DMS 273 (cell line): ENCODE data around the gene TFAP2B.

Experiments used
- DNase-seq: peaks from one replicate; lab custom pipeline; 2025; ENCODE audit not compliant: unreplicated experiment; lab: John Stamatoyannopoulos, UW

The TFAP2B gene

DNA sequence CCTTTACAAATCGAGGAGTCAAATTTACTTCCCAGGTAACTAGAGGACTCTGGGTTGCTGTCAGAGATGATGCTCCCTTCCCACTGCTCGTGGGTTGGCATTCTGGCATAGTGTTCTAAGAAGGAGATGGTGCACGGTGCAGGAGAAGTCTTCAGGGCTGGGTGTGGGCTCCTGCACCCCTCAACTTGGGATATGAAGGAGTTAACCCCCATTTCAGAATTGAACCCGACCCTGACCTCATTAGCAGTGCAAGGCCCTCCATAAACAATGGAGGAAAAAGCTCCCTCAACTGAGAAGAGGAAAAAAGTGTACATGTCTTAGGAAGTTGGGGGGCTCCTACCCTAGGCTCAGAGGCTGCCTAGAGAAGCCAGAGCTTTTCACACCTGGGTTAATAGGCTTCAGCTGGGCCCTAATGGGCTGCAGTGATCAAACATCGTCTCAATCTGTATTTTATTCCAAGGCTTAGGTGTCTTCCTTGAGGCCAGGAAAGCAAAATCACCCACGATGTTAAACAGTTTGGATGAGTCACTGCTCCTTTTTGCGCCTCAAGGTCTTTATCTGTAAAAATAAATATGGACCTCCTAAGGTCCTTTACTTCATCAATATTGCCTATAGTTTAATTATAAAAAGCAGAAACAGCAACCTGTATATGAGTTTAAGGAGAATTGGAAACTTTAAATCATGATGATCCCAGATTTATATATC, 29.4 kb downstream of the TFAP2B start:
- no peak for DNase-seq

DNA sequence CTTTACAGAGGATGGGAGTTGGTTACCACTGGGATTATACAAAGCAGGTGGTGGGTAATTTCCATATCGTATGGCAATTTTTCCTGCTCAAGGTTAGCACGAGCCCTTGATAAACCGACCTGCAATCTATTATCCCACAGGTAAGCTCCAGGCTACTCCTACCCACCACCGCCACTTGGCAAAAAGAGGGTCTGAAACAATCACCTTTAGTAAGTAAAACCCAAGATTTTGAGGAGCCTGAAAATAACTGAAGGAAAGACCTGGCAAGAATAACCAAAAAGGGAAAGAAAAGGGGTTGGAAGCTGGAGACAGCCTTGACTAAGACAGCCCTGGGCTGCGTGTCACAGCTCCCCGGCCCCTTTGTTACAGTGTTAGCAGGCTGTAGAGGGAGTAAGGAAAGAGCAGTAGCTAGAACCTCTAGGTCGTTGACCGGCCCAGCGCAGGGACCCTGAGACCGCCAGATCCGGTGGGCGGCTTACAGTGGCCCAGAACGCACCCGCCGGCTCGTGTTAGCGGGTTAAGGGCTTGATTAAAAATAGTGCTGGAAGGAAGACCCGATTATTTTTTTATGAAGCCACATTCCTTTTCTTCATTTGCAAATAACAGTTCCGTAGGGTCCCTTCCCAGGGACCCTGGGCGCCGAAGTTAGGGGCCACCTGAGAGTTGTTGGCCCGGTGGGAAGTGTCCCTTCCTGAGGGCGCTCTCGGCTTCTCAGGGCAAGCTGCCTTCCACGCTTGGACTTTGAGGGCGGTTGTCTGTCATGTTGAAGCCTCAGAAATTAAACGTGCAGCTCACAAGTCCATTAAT, 30.5 kb downstream of the TFAP2B start:
- no peak for DNase-seq

DNA sequence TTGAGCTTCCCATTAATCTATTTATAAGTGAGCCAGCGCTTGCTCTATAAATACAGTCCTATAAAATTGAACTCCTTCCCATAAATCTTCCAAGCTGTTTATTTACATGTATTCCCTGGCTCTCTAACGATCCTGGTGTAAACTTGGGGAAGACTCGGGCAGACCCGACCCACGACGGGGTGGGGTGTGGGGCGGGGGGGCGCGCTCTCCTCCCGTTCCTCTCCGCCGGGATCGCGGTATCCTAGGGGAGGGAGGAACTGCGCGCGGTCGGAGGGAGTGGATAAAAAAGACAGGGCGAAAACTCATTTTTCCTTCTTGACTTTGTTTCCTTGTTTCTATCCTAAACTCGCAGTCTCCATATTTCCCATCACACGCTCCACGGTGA, 31.1 kb downstream of the TFAP2B start:
- no peak for DNase-seq

DNA sequence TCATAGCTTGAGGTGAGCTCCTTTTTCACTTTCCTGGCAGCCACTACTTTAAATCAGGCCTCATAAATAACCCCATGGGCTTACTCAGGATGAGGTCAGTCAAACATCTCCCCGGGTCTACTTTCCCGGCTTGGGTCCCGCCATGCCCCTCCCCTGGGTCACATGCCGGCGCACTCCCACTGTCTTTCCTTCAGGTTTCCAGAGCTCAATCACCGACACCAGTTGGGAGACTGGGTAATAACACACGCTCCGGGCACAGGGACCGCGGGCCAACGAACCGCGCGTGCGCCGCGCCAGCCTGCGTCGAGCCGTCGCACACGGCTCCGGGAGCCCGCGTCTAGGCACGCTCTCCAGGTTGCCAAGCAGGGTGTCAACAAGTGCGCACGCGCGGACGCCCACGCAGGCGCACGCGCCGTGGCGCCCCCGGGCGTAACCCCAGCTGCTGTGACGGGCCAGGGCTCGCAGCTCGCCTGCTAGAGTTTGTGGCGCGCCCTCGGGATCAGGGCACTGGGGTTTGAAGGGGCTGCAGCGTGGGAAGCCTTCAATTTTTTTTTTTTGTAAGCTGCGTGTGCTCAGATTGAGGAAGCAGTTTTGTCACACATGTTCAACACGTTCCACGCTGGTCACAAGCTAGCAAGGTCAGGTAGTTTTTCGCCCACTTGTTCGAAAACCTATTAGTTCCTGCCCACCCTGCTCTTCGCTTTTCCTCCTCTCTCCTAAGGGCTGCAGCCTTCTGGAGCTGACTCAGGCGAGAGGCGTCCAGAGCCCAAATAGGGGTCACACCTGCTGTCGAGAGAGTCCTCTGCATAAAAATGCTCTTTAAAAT, 31.8 kb downstream of the TFAP2B start:
- no peak for DNase-seq

DNA sequence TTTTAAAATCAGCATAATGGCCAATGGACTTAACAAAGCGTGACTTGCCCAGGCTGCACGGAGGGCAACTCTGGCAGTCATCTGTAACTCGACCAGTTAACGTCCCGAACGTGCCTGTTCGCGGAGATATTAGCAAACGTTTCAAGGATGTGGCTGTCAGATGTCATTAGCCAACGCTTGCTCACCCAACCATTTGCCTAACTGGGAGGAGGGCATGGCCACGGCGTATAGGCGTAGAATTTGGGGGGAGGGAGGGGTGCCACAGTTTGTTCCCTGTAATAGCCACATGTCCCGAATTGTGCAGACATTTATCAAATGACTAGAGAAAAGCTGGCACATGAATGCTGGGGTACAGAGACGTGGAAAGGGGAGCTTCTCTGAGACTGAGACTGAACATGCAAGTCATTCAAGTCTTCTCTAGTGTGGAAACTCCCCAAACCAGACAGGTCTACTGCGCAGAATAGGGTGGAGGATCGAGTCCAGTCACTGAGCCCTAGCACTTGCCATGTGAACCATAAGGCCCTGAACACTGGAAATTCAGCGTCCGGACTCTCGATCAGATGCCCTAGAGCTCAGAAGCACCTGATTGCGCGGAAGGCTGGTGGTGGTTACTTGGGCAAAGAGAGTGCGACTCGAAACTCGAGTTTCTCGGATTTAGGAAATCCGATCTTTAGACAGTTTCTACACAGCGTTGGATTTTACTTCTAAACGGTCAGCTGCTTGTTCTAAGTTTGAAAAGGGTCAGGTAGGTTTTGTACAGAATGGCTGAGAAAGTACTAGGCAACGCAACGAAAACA, 32.6 kb downstream of the TFAP2B start:
- no peak for DNase-seq

DNA sequence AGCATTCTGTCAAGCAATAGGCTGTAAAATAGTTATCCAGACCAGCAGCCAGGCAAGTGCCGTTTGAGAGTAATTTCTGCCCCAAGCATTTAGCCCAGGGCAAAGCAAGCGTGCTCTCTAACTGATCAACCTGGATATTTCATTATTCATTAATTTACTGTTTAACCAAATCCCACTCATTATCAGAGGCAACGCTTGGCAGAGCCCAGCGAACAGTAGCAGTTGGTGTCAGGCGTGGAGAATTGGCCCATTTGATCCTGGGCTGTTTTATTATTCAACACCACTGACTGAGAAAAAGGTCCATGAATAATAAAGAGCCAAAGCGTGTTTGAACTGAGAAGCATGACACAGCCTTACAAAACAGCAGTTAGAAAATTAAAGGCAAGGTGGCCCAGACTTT, 35.3 kb downstream of the TFAP2B start:
- DNase-seq: no peak

DNA sequence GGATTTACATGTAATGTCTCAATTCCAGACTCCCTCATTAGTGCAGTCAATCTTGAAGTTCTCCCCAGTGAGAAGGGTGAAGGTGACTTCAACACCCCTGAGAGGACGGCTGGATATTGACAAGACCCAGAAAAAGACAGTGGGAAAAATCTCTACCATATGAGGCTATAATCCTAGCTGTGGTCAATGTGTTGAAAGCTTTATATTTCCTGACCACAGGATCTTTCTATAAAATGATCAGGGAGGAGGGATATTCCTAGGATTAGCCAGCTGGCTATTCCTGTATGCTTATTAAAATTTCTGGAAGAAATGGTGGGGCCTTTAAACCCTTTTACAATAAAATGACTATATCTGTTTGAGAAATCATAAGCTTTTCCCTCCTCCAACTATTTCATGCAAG, 43.0 kb downstream of the TFAP2B start:
- no peak for DNase-seq

DNA sequence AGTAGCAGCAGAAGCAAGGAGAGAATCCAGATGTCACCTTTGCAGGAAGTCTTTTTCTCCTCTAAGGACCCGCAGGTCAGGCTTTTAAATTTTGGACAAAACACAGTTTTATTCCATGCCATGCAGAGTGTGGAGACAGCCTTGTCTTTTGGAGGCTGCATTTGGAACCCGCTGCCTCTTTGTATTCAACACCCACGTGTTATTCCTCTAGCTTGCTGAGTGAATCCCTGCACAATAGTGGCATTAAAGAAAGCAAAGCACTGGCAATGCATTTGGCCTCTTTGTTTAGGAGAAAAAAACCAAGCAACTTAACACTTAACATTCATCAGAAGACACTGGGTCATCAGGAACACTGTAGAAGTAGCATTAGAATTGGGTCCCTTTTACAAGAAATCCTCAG, 43.5 kb downstream of the TFAP2B start:
- no peak for DNase-seq

DNA sequence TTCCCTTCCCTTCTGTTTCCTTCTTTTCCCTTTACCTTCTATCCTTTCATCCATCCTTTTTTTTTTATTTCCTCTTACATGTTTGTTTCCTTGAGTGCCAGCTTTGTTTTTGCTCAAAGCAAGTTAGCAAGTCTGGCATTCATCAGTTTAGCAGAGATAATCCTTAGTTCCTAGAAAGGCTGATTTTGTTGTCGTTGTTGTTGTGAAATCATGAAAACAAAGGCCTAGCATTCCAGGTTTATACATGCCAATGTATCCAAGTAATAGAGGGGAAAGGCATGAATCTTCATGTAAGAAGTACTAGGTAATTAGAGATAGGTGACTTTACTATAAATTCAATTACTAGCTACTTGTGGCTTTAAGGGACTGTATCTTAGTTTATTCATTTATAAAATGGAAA, 45.9 kb downstream of the TFAP2B start:
- DNase-seq: no peak

DNA sequence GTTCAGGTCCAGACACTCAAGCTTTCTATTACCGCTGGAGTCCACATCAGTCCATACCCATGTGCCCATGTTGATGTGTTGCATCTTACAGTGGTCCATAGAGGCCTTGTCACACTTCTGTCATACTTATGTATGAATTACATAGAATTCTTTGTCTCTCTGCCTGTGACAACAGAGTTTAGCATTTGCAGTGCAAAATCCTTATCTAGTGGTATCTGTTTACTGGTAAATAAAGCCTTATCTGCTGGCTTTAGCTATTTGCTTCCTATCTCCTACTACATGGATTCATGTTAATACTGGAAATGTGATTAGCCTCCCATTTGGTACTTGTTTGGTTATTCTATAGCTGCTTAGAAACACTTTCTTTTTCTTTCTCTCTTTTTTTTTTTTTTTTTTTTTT, 49.8 kb downstream of the TFAP2B start:
- DNase-seq: no peak

DNA sequence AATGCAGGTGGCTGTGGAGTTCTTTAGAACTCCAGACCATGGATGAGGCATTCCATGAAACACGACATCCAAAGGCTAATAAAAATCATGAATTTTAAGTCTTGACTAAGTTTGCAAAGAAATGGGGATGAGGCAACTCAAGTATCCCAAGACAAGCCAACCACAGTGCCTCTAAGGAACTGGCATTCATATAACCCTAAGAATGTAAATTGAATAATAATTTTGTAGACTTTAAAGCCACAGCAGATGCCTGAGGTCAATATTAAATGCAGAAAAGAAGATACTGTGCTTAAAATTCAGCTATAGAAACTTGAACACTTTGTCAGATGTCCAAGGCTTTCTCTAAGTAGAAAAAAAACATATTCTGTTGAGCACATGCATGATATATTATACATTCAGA, 54.5 kb downstream of the TFAP2B start:
- DNase-seq: no peak

DNA sequence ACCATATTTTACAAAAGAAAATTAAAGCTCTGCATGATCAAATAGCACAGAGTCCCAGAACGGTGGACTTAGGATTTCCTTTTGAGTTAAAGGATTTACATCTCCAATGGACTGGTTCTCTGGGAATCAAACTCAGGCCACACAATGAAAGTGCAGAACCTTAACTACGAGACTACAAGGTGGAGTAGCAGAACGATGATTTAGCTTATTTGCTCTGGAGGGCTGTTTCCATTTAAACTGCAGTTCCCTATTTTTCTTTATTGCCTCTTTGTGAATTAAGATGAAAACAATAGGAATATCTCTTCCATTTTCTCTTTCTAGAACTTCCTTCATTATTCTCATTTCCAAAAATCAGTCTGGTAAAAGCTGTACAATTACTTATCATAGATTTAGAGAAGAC, 65.7 kb downstream of the TFAP2B start:
- DNase-seq: no peak

DNA sequence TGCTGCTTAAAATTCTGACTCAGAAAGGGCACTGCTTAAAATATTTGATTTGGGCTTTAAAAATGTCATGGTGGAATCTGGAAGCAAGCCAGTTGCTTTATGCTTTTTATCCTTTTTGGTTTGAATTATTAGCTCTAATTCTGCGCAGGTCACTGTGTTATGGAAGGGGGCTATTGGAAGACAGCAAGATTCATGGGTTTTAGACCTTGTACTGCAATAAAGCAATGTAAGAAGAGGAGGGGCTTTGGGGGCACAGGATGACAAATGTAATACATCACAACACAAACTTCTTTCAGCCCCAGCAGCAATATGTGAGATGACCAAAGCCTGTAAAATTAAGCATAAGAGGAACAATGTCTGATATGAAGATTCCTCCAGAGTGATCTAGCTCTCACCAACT, 68.4 kb downstream of the TFAP2B start:
- DNase-seq: no peak

DNA sequence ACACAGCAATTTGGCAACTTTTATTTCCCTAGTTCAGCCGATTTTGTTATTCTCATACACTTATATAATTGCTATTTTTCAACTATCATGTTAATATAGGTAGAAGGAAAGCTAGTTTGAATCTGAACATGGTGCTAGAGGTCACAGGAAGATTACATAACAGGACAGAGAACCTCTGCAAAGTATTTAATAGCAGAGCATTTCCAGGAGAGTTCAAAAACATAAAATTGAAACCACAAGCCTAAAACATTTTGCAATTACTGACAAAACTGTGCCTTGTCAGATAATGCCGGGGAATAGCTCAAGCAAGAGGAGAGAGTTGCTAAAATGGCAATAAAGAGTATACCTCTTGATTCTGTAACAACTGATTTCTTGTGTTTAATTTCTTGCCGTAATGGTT, 70.8 kb downstream of the TFAP2B start:
- DNase-seq: no peak

DNA sequence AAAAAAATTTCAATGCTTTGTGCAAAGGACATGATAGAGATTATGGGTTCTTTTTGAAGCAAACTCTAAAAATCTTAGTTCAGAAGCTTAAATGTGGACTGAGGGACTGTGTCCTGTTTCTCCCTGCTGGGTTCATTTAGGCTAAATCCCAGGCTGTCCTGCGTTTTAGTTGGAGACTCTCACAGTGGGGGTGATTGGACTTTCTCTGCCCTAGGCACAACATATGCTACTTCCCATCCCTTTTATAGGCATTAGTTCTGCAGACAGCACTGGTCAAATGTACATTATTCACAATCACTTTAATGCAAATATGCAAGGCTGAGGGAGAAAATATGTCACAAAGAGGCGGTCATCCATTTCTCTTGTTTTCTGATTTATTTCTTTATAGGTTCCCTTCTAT, 71.3 kb downstream of the TFAP2B start:
- DNase-seq: no peak

DNA sequence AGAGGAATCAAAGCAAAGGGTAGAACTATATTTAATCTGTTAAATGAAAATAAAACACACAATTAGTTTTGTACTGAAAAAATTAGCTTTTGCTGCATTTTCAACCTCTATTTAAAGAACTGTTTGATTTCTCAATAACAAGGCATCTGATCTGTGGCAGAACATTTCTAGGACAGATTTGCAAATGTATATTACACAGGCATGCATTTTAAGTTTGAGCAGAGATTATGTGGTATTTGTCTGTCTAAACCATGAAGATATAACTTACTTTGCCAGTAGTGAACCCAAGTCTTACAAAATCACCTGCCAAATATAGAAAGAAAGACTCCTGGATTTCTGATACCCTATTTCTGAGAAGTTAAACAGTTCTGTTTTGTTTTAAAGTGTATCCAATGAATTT, 71.9 kb downstream of the TFAP2B start:
- DNase-seq: no peak

DNA sequence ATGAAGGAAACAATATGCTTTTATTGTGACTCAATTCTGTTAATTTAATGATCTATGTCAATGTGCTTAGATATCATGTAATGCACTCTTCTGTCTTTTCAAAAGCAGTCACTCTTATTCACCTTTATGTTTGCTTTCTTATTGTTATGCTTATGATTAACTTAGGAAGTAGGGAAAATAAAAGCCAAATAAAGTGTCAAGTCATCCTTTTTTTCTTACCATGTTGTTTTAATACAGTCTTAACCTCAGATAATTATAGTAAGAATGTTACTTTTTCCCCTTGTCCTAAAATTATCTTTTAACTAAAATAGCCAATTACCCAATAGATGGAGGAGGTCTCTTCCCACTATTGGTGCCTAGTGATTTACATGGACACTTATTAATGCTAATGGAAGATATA, 72.6 kb downstream of the TFAP2B start:
- no peak for DNase-seq
